ENCODE data around the gene SHC2. TPM values are rescaled to one million over a fixed set of nuclear protein-coding genes. Genes with fewer than 3 reads are reported as not detected.

SHC2 gene
- total and polyA plus RNA-seq, 2 experiments from 2014 or later = 2.2 to 4.6 TPM

DNA sequence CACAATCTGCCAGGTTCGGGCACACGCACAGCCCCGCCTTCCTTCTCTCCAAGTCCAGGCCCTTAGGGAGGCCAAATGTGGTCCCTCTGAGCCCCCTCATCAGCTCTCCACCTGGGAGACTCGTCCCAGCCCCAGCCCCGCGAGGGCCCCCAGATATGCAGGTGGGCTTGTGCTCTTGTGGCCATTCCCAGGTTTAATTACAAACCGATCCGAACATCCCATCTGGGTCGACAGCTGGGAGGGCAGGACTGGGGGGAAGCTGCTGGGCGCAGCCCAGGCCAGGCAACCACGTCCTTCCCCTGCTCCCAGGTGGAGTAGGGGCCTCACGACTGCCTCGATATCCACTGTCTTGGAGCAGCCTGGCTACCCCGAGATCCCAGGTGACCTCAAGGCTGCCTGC is 44.4 kb downstream of the SHC2 start:
- H3K27me3 ChIP-seq (ENCODE audit: insufficient read depth) = no peaks in the 10 kb centered on the region
- no peak for DNase-seq (ENCODE audit: low spot score)
- no peaks in the 10 kb centered on the region for H3K9me2 ChIP-seq (ENCODE audit: insufficient read depth)
- peaks cover 13% of the 10 kb centered on the region for H3K27me3 Mint-ChIP-seq (ENCODE audit: insufficient read depth, low read depth, poor library complexity)
- peaks cover 11% of the 10 kb centered on the region; the same call in 1 of the 2 replicates for H3K4me1 ChIP-seq (ENCODE audit: insufficient read depth)
- H3K4me2 ChIP-seq = no peak overlapping the region
- no peak overlapping the region for H2AFZ ChIP-seq
- no peak overlapping the region for H3K4me3 Mint-ChIP-seq
- H3F3A ChIP-seq (replicated peaks; ENCODE audit: low read depth) = 0 out of 2 replicates have a peak, but pooled peaks cover 2% of the 10 kb centered on the region
- no peak overlapping the region for H3K27ac ChIP-seq (ENCODE audit: low read depth)
- H3K36me3 ChIP-seq (ENCODE audit: insufficient read depth) = no peaks in the 10 kb centered on the region
- no peak for TF ChIP-seq ZNF331 (CRISPR knock-in tag; IDR thresholded peaks at IDR 0.05; ENCODE audit: low read depth)
- TF ChIP-seq JUNB (IDR thresholded peaks at IDR 0.05; ENCODE audit: unreplicated experiment) = no peak
- no peak for TF ChIP-seq STAT1 (IDR thresholded peaks at IDR 0.05; ENCODE audit: unreplicated experiment)
- TF ChIP-seq NANOG (IDR thresholded peaks at IDR 0.05; ENCODE audit: borderline replicate concordance) = no peak
- TF ChIP-seq, protein P1, sequence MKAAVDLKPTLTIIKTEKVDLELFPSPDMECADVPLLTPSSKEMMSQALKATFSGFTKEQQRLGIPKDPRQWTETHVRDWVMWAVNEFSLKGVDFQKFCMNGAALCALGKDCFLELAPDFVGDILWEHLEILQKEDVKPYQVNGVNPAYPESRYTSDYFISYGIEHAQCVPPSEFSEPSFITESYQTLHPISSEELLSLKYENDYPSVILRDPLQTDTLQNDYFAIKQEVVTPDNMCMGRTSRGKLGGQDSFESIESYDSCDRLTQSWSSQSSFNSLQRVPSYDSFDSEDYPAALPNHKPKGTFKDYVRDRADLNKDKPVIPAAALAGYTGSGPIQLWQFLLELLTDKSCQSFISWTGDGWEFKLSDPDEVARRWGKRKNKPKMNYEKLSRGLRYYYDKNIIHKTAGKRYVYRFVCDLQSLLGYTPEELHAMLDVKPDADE (IDR thresholded peaks at IDR 0.05) = no peak
- TF ChIP-seq ZNF114 (CRISPR knock-in tag; IDR thresholded peaks at IDR 0.05) = no peak
- TF ChIP-seq, protein P2, sequence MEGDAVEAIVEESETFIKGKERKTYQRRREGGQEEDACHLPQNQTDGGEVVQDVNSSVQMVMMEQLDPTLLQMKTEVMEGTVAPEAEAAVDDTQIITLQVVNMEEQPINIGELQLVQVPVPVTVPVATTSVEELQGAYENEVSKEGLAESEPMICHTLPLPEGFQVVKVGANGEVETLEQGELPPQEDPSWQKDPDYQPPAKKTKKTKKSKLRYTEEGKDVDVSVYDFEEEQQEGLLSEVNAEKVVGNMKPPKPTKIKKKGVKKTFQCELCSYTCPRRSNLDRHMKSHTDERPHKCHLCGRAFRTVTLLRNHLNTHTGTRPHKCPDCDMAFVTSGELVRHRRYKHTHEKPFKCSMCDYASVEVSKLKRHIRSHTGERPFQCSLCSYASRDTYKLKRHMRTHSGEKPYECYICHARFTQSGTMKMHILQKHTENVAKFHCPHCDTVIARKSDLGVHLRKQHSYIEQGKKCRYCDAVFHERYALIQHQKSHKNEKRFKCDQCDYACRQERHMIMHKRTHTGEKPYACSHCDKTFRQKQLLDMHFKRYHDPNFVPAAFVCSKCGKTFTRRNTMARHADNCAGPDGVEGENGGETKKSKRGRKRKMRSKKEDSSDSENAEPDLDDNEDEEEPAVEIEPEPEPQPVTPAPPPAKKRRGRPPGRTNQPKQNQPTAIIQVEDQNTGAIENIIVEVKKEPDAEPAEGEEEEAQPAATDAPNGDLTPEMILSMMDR (conservative IDR thresholded peaks at IDR 0.05; ENCODE audit: low read depth in 2 of 2) = no peak
- TF ChIP-seq CREB1 (CRISPR knock-in tag; IDR thresholded peaks at IDR 0.05; ENCODE audit: low read depth) = no peak
- no peak for TF ChIP-seq POLR2AphosphoS5 (IDR thresholded peaks at IDR 0.05; ENCODE audit: low read depth)
- no peak for TF ChIP-seq EZH2phosphoT487 (IDR thresholded peaks at IDR 0.05; ENCODE audit: unreplicated experiment)
- TF ChIP-seq, protein P3, sequence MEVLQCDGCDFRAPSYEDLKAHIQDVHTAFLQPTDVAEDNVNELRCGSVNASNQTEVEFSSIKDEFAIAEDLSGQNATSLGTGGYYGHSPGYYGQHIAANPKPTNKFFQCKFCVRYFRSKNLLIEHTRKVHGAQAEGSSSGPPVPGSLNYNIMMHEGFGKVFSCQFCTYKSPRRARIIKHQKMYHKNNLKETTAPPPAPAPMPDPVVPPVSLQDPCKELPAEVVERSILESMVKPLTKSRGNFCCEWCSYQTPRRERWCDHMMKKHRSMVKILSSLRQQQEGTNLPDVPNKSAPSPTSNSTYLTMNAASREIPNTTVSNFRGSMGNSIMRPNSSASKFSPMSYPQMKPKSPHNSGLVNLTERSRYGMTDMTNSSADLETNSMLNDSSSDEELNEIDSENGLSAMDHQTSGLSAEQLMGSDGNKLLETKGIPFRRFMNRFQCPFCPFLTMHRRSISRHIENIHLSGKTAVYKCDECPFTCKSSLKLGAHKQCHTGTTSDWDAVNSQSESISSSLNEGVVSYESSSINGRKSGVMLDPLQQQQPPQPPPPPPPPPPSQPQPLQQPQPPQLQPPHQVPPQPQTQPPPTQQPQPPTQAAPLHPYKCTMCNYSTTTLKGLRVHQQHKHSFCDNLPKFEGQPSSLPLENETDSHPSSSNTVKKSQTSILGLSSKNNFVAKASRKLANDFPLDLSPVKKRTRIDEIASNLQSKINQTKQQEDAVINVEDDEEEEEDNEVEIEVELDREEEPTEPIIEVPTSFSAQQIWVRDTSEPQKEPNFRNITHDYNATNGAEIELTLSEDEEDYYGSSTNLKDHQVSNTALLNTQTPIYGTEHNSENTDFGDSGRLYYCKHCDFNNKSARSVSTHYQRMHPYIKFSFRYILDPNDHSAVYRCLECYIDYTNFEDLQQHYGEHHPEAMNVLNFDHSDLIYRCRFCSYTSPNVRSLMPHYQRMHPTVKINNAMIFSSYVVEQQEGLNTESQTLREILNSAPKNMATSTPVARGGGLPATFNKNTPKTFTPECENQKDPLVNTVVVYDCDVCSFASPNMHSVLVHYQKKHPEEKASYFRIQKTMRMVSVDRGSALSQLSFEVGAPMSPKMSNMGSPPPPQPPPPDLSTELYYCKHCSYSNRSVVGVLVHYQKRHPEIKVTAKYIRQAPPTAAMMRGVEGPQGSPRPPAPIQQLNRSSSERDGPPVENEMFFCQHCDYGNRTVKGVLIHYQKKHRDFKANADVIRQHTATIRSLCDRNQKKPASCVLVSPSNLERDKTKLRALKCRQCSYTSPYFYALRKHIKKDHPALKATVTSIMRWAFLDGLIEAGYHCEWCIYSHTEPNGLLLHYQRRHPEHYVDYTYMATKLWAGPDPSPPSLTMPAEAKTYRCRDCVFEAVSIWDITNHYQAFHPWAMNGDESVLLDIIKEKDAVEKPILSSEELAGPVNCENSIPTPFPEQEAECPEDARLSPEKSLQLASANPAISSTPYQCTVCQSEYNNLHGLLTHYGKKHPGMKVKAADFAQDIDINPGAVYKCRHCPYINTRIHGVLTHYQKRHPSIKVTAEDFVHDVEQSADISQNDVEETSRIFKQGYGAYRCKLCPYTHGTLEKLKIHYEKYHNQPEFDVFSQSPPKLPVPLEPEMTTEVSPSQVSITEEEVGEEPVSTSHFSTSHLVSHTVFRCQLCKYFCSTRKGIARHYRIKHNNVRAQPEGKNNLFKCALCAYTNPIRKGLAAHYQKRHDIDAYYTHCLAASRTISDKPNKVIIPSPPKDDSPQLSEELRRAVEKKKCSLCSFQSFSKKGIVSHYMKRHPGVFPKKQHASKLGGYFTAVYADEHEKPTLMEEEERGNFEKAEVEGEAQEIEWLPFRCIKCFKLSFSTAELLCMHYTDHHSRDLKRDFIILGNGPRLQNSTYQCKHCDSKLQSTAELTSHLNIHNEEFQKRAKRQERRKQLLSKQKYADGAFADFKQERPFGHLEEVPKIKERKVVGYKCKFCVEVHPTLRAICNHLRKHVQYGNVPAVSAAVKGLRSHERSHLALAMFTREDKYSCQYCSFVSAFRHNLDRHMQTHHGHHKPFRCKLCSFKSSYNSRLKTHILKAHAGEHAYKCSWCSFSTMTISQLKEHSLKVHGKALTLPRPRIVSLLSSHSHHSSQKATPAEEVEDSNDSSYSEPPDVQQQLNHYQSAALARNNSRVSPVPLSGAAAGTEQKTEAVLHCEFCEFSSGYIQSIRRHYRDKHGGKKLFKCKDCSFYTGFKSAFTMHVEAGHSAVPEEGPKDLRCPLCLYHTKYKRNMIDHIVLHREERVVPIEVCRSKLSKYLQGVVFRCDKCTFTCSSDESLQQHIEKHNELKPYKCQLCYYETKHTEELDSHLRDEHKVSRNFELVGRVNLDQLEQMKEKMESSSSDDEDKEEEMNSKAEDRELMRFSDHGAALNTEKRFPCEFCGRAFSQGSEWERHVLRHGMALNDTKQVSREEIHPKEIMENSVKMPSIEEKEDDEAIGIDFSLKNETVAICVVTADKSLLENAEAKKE (CRISPR knock-in tag; IDR thresholded peaks at IDR 0.05) = no peak
- TF ChIP-seq, protein P4, sequence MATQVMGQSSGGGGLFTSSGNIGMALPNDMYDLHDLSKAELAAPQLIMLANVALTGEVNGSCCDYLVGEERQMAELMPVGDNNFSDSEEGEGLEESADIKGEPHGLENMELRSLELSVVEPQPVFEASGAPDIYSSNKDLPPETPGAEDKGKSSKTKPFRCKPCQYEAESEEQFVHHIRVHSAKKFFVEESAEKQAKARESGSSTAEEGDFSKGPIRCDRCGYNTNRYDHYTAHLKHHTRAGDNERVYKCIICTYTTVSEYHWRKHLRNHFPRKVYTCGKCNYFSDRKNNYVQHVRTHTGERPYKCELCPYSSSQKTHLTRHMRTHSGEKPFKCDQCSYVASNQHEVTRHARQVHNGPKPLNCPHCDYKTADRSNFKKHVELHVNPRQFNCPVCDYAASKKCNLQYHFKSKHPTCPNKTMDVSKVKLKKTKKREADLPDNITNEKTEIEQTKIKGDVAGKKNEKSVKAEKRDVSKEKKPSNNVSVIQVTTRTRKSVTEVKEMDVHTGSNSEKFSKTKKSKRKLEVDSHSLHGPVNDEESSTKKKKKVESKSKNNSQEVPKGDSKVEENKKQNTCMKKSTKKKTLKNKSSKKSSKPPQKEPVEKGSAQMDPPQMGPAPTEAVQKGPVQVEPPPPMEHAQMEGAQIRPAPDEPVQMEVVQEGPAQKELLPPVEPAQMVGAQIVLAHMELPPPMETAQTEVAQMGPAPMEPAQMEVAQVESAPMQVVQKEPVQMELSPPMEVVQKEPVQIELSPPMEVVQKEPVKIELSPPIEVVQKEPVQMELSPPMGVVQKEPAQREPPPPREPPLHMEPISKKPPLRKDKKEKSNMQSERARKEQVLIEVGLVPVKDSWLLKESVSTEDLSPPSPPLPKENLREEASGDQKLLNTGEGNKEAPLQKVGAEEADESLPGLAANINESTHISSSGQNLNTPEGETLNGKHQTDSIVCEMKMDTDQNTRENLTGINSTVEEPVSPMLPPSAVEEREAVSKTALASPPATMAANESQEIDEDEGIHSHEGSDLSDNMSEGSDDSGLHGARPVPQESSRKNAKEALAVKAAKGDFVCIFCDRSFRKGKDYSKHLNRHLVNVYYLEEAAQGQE (IDR thresholded peaks at IDR 0.05; ENCODE audit: unreplicated experiment) = no peak
- TF ChIP-seq EZH2 (IDR thresholded peaks at IDR 0.05; ENCODE audit: low read depth, unreplicated experiment) = no peak
- H3K27ac Mint-ChIP-seq = no peak overlapping the region
- no peaks in the 10 kb centered on the region for H4K20me1 ChIP-seq (replicated peaks; ENCODE audit: insufficient read depth)
- ATAC-seq = no peak
- H3K4me3 ChIP-seq = no peak overlapping the region
- H3K36me3 Mint-ChIP-seq (ENCODE audit: low read depth) = peaks cover 4% of the 10 kb centered on the region; the same call in 2 of the 3 replicates
- peaks cover 10% of the 10 kb centered on the region for H3K4me1 Mint-ChIP-seq
- no peaks in the 10 kb centered on the region for H3K79me2 ChIP-seq (replicated peaks; ENCODE audit: insufficient read depth)
- H3K9me3 Mint-ChIP-seq = peaks cover 3% of the 10 kb centered on the region; the same call in 2 of the 3 replicates

Data from GM23338 (cell line).